NCI-H1105 (cell line): ENCODE data around the gene ANO9.

ENCODE experiments used
- DNase-seq: peaks from one replicate; lab custom pipeline; 2025; lab: John Stamatoyannopoulos, UW

The ANO9 gene

GRCh38 chr11:441418-442274 lies at the start of gene ANO9:
ANO9 (minus strand) TSS chr11:442011; CDS start chr11:441926, 85 bp downstream.
- DNase-seq: peak; percentile 59

GRCh38 chr11:491358-491757 lies 49.5 kb upstream of the ANO9 start:
- DNase-seq: no peak

GRCh38 chr11:490930-491260 lies 49.1 kb upstream of the ANO9 start:
- DNase-seq: no peak

GRCh38 chr11:490186-490929 lies 48.5 kb upstream of the ANO9 start:
- no peak for DNase-seq

GRCh38 chr11:489610-490185 lies 47.9 kb upstream of the ANO9 start:
- DNase-seq: no peak

GRCh38 chr11:488992-489391 lies 47.2 kb upstream of the ANO9 start:
- DNase-seq: no peak

- DNase-seq: no peak
These were observed 46.8 kb upstream of the ANO9 start for GRCh38 chr11:488579-488978.

GRCh38 chr11:488062-488461 lies 46.3 kb upstream of the ANO9 start:
- DNase-seq: no peak

GRCh38 chr11:487571-488021 lies 45.8 kb upstream of the ANO9 start:
- no peak for DNase-seq

GRCh38 chr11:486189-486588 lies 44.4 kb upstream of the ANO9 start:
- no peak for DNase-seq

- DNase-seq: no peak
These were observed 42.8 kb upstream of the ANO9 start for GRCh38 chr11:484616-485015.

- DNase-seq: no peak
These were observed 37.5 kb upstream of the ANO9 start for GRCh38 chr11:479311-479710.

GRCh38 chr11:477052-477715 lies 35.4 kb upstream of the ANO9 start:
- no peak for DNase-seq

- DNase-seq: no peak
These were observed 34.6 kb upstream of the ANO9 start for GRCh38 chr11:476416-476815.

GRCh38 chr11:475941-476340 lies 34.1 kb upstream of the ANO9 start:
- DNase-seq: no peak

- no peak for DNase-seq
These were observed 33.2 kb upstream of the ANO9 start for GRCh38 chr11:474914-475506.

- DNase-seq: no peak
These were observed 32.4 kb upstream of the ANO9 start for GRCh38 chr11:473962-474785.

GRCh38 chr11:473415-473814 lies 31.6 kb upstream of the ANO9 start:
- DNase-seq: no peak

GRCh38 chr11:472816-473215 lies 31.0 kb upstream of the ANO9 start:
- DNase-seq: no peak

- no peak for DNase-seq
These were observed 30.5 kb upstream of the ANO9 start for GRCh38 chr11:472272-472671.

- no peak for DNase-seq
These were observed 29.8 kb upstream of the ANO9 start for GRCh38 chr11:471468-472145.
